SJCRH30 (cell line): Measurements from ENCODE around the gene TAF12. TPM values are rescaled to one million over a fixed set of nuclear protein-coding genes. Genes with fewer than 3 reads are reported as not detected.

Experiments used
- total RNA-seq: library from RNA; depleted of rRNA; stranded (reverse); fragments of >200 nt; shearing (Covaris generic); gene quantifications from 2 replicates; pipeline ENCODE4 v1.2.3, GENCODE V29; 2014; rRNA removed

Gene TAF12
- total RNA-seq, 1 experiment from 2014 or later: 36.5 TPM

Other genes with a start within 250 kb of the TAF12 start
- gene RCC1, start 137.0 kb downstream of the TAF12 start, total RNA-seq: 70.1 and 70.2 TPM in 2 replicates
- gene TRNAU1AP, start 90.0 kb downstream of the TAF12 start, total RNA-seq: 24.7 and 28.4 TPM in 2 replicates
- gene RAB42, start 50.8 kb downstream of the TAF12 start, total RNA-seq: not detected in 2 replicates
- not detected in 2 replicates for gene RNU11, start 5.5 kb upstream of the TAF12 start, total RNA-seq
- 10.0 and 10.6 TPM in 2 replicates for gene GMEB1, start 25.7 kb upstream of the TAF12 start, total RNA-seq
- gene YTHDF2, start 93.9 kb upstream of the TAF12 start, total RNA-seq: 105 and 116 TPM in 2 replicates
- gene OPRD1, start 169.1 kb upstream of the TAF12 start, total RNA-seq: 58.0 and 60.2 TPM in 2 replicates